SH-SY5Y (cell line): ENCODE data around the gene CFAP410.

Experiments
- GATA2 ChIP-seq: IDR thresholded peaks from 2 replicates; pipeline ENCODE4 v1.6.1; 2011; ENCODE audit warnings: mild to moderate bottlenecking, low read depth, low read length
- GATA3 ChIP-seq: IDR thresholded peaks from 2 replicates; pipeline ENCODE4 v1.6.1; 2011; ENCODE audit warnings: low read depth, mild to moderate bottlenecking, low read length, moderate library complexity

Gene CFAP410

GRCh38 chr21:44349847-44350772 lies 10.9 kb upstream of the CFAP410 start:
- TF ChIP-seq GATA2 (no peak), GATA3 (no peak)

DNA sequence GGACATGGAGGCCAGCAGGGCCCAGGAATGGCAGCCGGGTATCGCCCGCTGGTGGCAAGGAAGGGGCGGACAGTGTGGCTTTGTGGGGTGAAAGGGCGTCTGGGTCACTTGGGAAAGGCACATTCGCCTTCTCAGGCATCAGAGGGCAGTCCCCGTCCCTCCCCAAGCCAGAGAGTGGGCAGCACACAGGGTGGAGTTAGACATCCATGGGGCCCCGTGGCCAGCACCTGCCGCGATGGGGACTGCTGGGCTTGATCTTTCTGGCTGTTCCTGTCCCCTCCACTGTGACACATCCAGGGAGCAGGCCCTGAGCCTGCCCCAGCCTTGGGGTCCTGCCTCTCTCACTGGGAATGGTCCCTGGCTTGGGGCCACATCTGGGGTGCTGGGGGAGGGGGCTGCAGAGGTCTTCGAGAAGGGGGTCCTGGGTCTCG lies 10.2 kb upstream of the CFAP410 start:
- no peak for TF ChIP-seq GATA2

DNA sequence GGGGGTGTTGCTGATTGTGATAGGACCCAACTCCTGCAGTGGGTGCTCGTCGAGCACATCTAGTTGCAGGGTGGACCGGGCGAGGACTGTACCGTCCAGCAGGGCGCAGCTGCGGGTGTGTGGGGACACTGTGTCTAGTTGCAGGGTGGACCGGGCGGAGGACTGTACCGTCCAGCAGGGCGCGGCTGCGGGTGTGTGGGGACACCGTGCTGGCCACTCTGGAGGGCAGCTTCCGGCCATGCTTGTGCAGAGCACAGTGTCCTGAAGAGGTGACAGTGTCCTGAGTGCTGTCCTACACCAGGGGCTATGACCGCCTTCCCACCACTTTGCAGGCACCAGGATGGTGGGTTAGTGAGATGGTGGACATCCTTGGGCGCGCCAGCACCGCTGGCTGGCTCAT lies 9.7 kb upstream of the CFAP410 start:
- TF ChIP-seq GATA3 = no peak
- no peak for TF ChIP-seq GATA2

DNA sequence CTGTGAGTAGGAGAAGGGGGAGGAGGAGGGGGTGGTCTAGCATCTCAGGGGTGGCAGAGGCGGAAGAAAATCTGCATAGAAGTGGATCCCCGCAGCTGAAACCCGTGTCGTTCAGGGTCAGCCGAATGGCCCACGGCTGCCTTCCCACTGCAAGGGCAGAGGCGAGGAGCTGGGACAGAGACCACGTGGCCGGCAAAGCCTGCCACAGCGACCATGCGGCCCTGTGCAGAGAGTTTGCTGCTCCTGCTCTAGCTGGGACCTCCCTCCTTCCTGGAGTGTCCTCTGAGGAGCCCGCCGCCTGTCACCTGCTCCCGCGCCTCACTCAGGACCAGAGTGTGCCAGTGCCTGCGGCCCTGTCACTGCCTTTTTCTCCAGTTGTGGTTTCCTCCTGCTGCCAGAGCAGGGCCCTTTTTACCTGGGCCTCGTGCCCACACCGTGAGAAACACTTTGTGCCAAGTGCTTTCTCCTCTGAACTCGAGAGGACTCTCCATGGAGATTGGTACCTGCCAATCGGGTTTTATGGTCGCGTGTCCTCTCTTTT lies 8.8 kb upstream of the CFAP410 start:
- TF ChIP-seq GATA2 (no peak), GATA3 (no peak)

- no peak for TF ChIP-seq GATA2
- no peak for TF ChIP-seq GATA3
These were observed 6.3 kb upstream of the CFAP410 start for GRCh38 chr21:44345495-44345894.

DNA sequence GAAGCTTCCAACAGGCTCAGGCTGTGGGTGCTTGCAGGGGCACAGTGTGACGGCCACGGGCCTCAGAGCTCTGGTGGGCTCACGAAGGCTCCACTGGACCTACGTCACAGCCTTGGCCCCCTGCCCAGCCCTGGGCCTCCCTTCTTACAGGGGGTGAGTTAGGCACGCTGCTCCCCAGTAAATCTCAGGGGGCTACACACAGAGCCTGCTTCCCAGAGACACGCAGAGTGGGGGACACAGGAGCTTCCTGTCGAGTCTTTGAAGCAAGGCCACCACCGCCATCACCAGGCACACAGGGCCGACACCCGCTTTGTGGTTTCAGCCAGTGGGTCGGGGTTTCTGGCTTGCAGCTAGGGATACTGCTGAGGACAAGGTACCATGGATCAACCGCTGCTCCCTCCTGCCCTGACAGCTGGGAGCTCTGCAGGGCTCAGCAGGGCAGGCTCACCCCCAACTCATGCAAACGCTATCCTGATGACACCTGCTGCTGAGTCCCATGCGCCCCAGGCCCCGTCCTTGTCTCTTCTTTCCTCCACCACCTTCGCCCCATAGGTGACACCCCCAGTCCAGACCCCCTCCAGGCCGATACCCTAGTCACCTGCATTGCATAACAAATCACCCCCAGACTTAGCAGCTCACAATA lies 5.5 kb upstream of the CFAP410 start:
- TF ChIP-seq GATA3 = no peak
- TF ChIP-seq GATA2 = no peak

DNA sequence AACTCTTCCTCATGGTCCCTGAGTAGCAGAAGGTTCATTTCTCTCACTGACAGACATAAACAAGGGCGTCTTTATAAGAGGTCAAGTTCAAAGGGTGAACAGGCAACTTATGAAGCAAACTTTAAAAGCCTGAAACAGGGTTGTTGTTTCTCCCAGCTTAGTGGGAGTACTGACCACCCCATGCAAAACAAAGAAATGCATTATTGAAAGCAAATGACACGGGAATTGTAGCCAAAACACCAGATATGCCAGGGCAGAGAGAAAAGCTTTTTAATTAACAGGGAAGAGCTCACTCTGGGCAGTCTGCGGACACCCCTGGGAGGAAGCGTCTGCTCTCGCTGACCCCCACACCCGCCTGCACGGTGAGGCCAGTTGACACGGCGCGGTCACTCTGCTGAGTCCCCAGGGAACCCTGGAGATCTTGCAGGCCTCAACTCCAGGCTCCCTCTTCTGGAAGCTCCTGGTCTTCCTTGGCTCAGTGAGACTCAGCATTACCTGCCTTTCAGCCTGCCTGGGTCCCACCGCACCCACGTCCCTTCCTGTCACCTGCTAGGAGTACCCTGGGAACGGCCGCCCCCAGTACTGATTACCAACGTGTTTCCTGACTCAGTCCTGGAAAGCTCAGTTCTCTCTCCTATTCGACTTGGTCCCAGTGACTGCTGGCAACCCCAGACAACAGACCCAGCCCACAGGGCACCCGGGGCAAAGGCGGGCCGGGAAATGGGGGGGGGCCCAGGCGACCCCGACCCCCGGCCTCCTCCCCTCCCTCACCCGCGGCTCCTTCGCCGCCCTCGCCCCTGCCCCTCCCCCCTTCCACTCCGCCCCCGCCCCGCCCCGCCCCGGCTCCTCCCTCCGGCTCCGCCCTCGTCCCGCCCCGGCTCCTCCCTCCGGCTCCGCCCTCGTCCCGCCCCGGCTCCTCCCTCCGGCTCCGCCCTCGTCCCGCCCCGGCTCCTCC lies 972 bp downstream of the CFAP410 start:
- no peak for TF ChIP-seq GATA3
- TF ChIP-seq GATA2 = no peak

GRCh38 chr21:44337449-44337848 lies 1.7 kb downstream of the CFAP410 start:
- no peak for TF ChIP-seq GATA3
- no peak for TF ChIP-seq GATA2

DNA sequence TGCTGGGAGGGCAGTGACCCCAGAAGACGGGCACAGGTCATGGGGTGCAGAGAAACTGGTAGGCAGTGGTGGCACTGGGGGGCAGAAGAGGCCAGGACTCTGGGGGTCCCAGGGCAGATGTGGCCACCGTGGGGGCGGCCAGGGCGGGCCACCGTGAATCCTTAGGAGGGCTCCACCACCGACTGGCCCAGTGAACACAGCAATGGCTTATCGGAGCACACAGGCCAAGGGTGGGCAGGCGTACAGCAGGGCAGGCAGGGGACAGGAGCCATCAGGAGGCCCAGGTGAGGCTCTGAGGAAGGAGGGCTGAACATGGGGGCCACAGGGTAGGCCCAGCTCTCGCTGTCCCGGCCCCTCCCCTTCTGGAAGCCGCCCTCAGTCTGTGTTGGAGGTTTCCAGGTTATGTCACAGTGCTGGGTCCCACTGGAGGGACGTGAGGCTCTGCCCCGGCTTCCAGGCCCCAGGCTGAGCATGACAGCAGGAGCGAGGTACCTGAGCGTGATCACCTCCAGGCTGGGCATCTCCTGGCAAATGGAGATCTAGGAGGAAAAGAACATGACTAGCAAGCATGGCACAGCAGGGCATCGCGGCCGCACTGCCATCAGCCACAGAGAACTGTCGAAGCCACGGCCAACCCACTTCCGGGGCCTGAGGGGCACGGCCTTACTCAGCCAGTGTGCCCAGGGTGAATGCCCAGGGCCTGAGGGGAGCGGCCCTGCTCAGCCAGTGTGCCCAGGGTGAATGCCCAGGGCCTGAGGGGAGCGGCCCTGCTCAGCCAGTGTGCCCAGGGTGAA lies 3.7 kb downstream of the CFAP410 start:
- TF ChIP-seq GATA3 = no peak
- TF ChIP-seq GATA2 = no peak

DNA sequence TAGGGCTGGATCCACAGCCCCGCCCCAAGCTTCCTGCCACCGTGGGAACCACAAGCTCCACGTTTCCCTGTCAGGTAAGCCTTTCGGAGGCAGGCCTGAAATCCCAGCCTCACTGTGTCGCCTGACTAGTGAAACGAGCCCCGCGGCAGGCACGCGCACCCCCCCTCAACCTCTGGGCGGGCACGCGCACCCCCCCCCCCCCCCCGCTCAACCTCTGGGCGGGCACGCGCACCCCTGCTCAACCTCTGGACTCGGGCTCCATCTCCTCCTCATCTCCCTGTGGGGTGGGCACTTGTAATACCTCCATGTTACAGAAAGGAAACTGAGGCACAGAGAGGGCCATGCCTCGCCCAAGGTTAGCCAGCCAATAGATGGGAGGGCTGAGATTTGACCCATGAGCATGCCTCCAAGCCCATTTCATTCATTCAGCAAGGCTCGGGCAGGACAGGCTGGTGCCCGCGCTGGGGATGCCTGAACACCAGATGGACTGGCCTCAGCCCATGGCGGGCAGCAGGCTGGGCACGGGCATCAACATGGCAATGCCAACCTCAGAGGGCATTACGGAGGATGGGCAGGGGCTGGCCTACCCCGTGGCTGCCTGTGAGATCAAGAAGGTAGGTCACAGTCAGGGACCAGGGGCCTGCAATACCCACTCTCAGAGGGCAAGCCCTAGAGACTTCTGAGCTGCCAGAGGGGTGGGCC lies 4.7 kb downstream of the CFAP410 start:
- TF ChIP-seq GATA2 (no peak), GATA3 (no peak)

GRCh38 chr21:44333509-44334328 lies 5.5 kb downstream of the CFAP410 start:
- TF ChIP-seq GATA3 = no peak

DNA sequence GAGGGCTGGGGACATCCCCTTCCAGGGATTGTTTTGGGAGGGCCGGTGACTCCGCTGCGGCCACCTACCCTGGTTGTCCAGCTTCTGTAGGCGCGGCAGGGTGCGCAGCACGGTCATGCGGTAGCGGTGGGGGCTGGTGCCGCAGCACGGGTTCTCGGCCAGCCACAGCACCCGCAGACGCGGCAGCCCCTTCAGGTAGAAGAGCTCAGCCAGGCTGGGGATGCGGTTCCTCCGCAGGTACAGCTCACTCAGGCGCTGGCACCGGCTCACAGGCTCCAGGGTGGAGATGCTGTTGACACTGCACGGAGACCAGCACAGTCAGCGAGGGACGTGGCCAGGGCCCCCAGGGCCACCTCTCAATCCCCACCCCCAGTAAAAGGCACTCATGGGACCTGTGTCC lies 6.2 kb downstream of the CFAP410 start:
- TF ChIP-seq GATA2 (no peak), GATA3 (no peak)
